Spleen (tissue), 11 donors: ENCODE measurements around the gene TOP2B. TPM values are rescaled to one million over a fixed set of nuclear protein-coding genes. Genes with fewer than 3 reads are reported as not detected.

Experiments
- DNase-seq: peaks from one replicate; pipeline ENCODE4 v3.0.0-alpha.2; 2020
- H3K27ac ChIP-seq, 8 donors: fragments of 200-600 bp; sonication (generic) in 7 of 8; 1 replicate in 4 of 8; 2 replicates in 4 of 8; pipeline versions ENCODE4 v1.5.0 to v1.8.0; 2016 to 2021; ENCODE audit warnings: inconsistent platforms in 4 of 8, mild to moderate bottlenecking in 4 of 8, moderate library complexity in 1 of 8
- H3K27me3 ChIP-seq, 7 donors: fragments of 200-600 bp; sonication (generic) in 6 of 7; replicated peaks in 1 of 7; 1 replicate in 4 of 7; 2 replicates in 3 of 7; pipeline versions ENCODE4 v1.5.0 to v1.8.0; 2016 to 2021; ENCODE audit warnings: inconsistent platforms in 3 of 7, mild to moderate bottlenecking in 1 of 7
- H3K36me3 ChIP-seq, 6 donors: fragments of 200-600 bp; sonication (generic) in 5 of 6; 1 replicate in 4 of 6; 2 replicates in 2 of 6; pipeline versions ENCODE4 v1.5.0 to v1.8.0; 2016 to 2021; ENCODE audit warnings: inconsistent platforms in 2 of 6
- H3K4me1 ChIP-seq, 6 donors: fragments of 200-600 bp; sonication (generic) in 5 of 6; 1 replicate in 3 of 6; 2 replicates in 3 of 6; pipeline versions ENCODE4 v1.5.0 to v1.8.0; 2016 to 2021; ENCODE audit warnings: inconsistent platforms in 3 of 6
- H3K4me3 ChIP-seq, 8 donors: fragments of 200-600 bp; sonication (generic) in 7 of 8; 1 replicate in 4 of 8; 2 replicates in 4 of 8; pipeline versions ENCODE4 v1.5.0 to v1.8.0; 2016 to 2021; ENCODE audit warnings: inconsistent platforms in 4 of 8, mild to moderate bottlenecking in 4 of 8, moderate library complexity in 2 of 8
- H3K9me3 ChIP-seq, 8 donors: fragments of 200-600 bp; sonication (generic) in 7 of 8; 1 replicate in 4 of 8; 2 replicates in 4 of 8; pipeline versions ENCODE4 v1.5.0 to v1.8.0; 2016 to 2021; ENCODE audit warnings: inconsistent platforms in 4 of 8
- POLR2A ChIP-seq, 3 donors: fragments of 450-650 bp; IDR thresholded peaks; one replicate each; pipeline ENCODE4 v1.5.1; 2017; ENCODE audit warnings: antibody characterized with exemption in 3 of 3, mild to moderate bottlenecking in 1 of 3
- POLR2AphosphoS5 ChIP-seq, 3 donors: sonication (generic); formaldehyde crosslinking; IDR thresholded peaks; one replicate each; pipeline ENCODE4 v1.5.1; 2017; ENCODE audit warnings: antibody characterized with exemption in 3 of 3
- WGBS, 5 donors: extraction: QIAGEN DNeasy Blood & Tissue Kit in 3 of 5; methylation state at CpG; one replicate each; pipeline versions ENCODE4 v1.1.5 to v1.1.7; 2013 to 2018; 5-methylcytosine and 5-hydroxymethylcytosine counted together
- intact Hi-C: fragments of 100-400 bp; cut with DNase I; formaldehyde crosslinking; loops from one replicate; pipeline ENCODE4 v1.15.0; 2023; ENCODE audit warnings: low total_unique reads
- polyA plus RNA-seq, 3 donors: library from polyadenylated mRNA; stranded (reverse); fragments of 200-250 nt; gene quantifications; one replicate each; pipeline ENCODE4 v1.2.1, GENCODE V29; 2013
- total RNA-seq, 7 donors: library from RNA; depleted of rRNA in 3 of 7; stranded (reverse); fragments of >200 nt in 3 of 7; fragmentation: NEBNext Ultra II Directional in 4 of 7; extraction: Animal tissue kit (Norgen Biotek cat#: 25700) in 4 of 7; gene quantifications; one replicate each; pipeline versions ENCODE4 v1.1.0 to v1.2.1, GENCODE V29; 2016 to 2021
- TF ChIP-seq, protein P1 (sequence below), 11 experiments: fragments of 200-600 bp in 7 of 11; fragments of 450-650 bp in 4 of 11; sonication (generic) in 4 of 11; IDR thresholded peaks in 8 of 11; conservative IDR thresholded peaks in 3 of 11; 1 replicate in 7 of 11; 2 replicates in 4 of 11; pipeline versions ENCODE4 v1.4.0 to v1.8.0; 2016 to 2021; ENCODE audit warnings: antibody characterized with exemption in 11 of 11, inconsistent platforms in 4 of 11, mild to moderate bottlenecking in 1 of 11
- donor health status: healthy with polysubstance abuse.
- donor health status: DM: no; HTN: no; CAD: no; lungs with moderate emphysema.
- donor health status: DM: no; HTN: no; CAD: no.
- donor health status: Bipolar disorder and iron deficiency.
- donor health status: healthy.
- donor health status: DM: no; HTN: no; CAD: no.
- donor health status: DM: yes; HTN: yes; CAD: no.

The TOP2B gene
- total and polyA plus RNA-seq, 10 donors = 56.2 to 135 (median 118) TPM

DNA sequence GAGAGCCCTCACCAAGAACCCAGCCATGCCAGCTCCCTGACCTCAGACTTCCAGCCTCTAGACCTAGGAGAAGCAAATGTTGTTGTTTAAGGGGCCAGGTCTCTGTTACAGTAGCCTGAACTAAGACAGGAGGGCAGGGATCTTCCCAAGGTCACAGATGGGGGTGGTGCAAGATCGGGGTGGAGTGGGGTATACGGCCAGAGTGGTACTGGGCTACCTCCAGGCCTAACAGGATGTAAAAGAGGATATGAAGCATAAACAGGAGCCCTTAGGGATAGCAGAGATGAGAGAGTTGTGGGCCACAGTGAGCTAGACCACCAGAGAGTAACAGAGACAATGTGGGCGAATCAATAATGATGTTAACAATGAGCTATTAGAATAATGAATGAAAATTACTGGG is 82.9 kb downstream of the TOP2B start:
- TF ChIP-seq POLR2AphosphoS5 (IDR thresholded peaks at IDR 0.05) (no peak), POLR2A (IDR thresholded peaks at IDR 0.05) (no peak)
- TF ChIP-seq, protein P1, sequence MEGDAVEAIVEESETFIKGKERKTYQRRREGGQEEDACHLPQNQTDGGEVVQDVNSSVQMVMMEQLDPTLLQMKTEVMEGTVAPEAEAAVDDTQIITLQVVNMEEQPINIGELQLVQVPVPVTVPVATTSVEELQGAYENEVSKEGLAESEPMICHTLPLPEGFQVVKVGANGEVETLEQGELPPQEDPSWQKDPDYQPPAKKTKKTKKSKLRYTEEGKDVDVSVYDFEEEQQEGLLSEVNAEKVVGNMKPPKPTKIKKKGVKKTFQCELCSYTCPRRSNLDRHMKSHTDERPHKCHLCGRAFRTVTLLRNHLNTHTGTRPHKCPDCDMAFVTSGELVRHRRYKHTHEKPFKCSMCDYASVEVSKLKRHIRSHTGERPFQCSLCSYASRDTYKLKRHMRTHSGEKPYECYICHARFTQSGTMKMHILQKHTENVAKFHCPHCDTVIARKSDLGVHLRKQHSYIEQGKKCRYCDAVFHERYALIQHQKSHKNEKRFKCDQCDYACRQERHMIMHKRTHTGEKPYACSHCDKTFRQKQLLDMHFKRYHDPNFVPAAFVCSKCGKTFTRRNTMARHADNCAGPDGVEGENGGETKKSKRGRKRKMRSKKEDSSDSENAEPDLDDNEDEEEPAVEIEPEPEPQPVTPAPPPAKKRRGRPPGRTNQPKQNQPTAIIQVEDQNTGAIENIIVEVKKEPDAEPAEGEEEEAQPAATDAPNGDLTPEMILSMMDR (IDR thresholded peaks at IDR 0.05 in 8 of 11, conservative IDR thresholded peaks at IDR 0.05 in 3 of 11) = no peak
- H3K36me3 ChIP-seq = peaks cover 0 to 17% (median 0%) of the 10 kb centered on the region in 6 donors
- 87 to 96% (median 93%) methylated on average over 3 of the region's 3 CpGs for WGBS, 5 donors
- H3K9me3 ChIP-seq = no peaks in the 10 kb centered on the region
- H3K27me3 ChIP-seq = no peaks in the 10 kb centered on the region
- no peak overlapping the region for H3K4me3 ChIP-seq
- no peaks in the 10 kb centered on the region for H3K4me1 ChIP-seq
- no peak for DNase-seq
- no peak overlapping the region for H3K27ac ChIP-seq
- intact Hi-C loops = no loop called here

DNA sequence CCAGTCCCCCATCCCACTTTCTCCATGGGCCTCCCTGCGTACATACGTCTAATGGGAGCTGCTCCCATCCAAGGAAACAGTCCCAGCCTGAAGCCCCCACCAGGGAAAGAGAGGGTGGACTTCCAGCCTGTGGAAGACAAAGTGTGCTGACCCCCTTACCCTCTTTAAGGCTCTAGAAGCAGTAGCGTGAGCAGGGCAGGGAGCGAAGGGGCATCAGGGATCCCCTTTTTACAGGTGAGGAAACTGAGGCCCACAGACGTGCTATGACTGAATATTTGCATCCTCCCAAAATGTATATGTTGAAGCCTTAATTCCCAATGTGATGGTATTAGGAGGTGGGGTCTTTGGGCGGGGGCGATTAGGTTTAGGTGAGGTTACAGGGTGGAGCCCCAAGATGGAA is 83.4 kb downstream of the TOP2B start:
- no peak for DNase-seq
- WGBS, 5 donors = 88 to 98% (median 94%) methylated on average over 7 of the region's 7 CpGs
- Histone ChIP-seq H3K36me3 (peaks cover 0 to 17% (median 0%) of the 10 kb centered on the region in 6 donors), H3K4me1 (no peaks in the 10 kb centered on the region), H3K4me3 (no peak overlapping the region), H3K9me3 (no peaks in the 10 kb centered on the region), H3K27me3 (no peaks in the 10 kb centered on the region), H3K27ac (no peak overlapping the region)
- TF ChIP-seq POLR2A (IDR thresholded peaks at IDR 0.05) = no peak
- no peak for TF ChIP-seq POLR2AphosphoS5 (IDR thresholded peaks at IDR 0.05)
- TF ChIP-seq, protein P1 (IDR thresholded peaks at IDR 0.05 in 8 of 11, conservative IDR thresholded peaks at IDR 0.05 in 3 of 11) = no peak
- intact Hi-C loops = no loop called here

DNA sequence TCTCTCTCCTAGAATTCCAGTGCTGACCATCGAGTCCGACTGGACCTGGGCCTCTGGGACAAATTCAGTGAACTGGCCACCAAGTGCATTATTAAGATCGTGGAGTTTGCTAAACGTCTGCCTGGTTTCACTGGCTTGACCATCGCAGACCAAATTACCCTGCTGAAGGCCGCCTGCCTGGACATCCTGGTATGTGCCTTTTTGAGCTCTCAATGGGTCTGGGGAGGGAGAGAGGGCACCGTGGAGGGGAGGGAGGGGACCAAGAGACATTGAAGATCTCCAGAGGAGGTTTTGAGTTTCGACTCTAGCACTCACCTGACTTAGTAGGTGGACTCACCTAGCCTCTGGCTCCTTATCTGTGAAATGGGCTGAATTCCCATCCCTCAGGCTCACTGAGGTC is 84.2 kb downstream of the TOP2B start:
- no peaks in the 10 kb centered on the region for H3K4me1 ChIP-seq
- 85 to 90% (median 87%) methylated on average over 8 of the region's 8 CpGs for WGBS, 5 donors
- no peaks in the 10 kb centered on the region for H3K9me3 ChIP-seq
- H3K4me3 ChIP-seq = no peak overlapping the region
- TF ChIP-seq POLR2AphosphoS5 (IDR thresholded peaks at IDR 0.05) (no peak), POLR2A (IDR thresholded peaks at IDR 0.05) (no peak)
- TF ChIP-seq, protein P1 (IDR thresholded peaks at IDR 0.05 in 8 of 11, conservative IDR thresholded peaks at IDR 0.05 in 3 of 11) = no peak
- no peaks in the 10 kb centered on the region for H3K27me3 ChIP-seq
- H3K27ac ChIP-seq = no peak overlapping the region
- H3K36me3 ChIP-seq = peaks cover 0 to 17% (median 0%) of the 10 kb centered on the region in 6 donors
- no peak for DNase-seq
- intact Hi-C loops = no loop called here

DNA sequence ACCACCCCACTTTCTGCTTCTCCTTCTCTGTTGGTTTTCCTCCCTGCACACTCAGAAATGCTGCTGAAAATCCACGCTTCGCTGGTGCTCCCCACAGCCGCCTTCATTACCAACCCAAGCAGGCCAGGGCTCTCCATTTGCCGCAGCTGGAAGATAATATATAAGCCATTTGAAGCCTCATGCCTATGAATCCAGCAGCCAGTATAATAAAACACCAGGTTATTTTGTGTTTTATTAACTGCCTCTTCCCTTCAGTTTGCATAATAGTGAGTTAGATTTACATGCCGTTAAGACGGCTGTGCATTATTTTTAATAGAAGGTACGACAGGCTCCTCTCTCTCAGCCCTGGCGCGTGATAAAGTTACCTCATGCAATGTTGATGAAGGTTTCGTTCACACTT is 86.6 kb downstream of the TOP2B start:
- DNase-seq = no peak
- WGBS, 5 donors = 92 to 96% (median 95%) methylated on average over 10 of the region's 10 CpGs
- no peaks in the 10 kb centered on the region for H3K9me3 ChIP-seq
- no peaks in the 10 kb centered on the region for H3K4me1 ChIP-seq
- TF ChIP-seq POLR2A (IDR thresholded peaks at IDR 0.05) (no peak), POLR2AphosphoS5 (IDR thresholded peaks at IDR 0.05) (no peak)
- TF ChIP-seq, protein P1 (IDR thresholded peaks at IDR 0.05 in 8 of 11, conservative IDR thresholded peaks at IDR 0.05 in 3 of 11) = no peak
- H3K27me3 ChIP-seq = no peaks in the 10 kb centered on the region
- H3K4me3 ChIP-seq = no peak overlapping the region
- intact Hi-C loops = no loop called here
- peaks cover 0 to 17% (median 0%) of the 10 kb centered on the region in 6 donors for H3K36me3 ChIP-seq
- H3K27ac ChIP-seq = no peak overlapping the region
